Psoas muscle (tissue), 8 donors: ENCODE data around the gene LIMS1. TPM values are rescaled to one million over a fixed set of nuclear protein-coding genes. Genes with fewer than 3 reads are reported as not detected.

ENCODE experiments used
- ATAC-seq, 4 donors: fragments of 200-7000 bp; cut with Tn5 transposase; one replicate each; pipeline ENCODE4 v1.9.1; 2020; ENCODE audit warnings: moderate library complexity in 3 of 4, mild to moderate bottlenecking in 2 of 4
- DNase-seq, 2 donors: peaks; one replicate each; pipeline ENCODE4 v3.0.0-alpha.2; 2020
- H3K27ac ChIP-seq: fragments of 200-600 bp; one replicate; pipeline ENCODE4 v1.8.0; 2022
- H3K27me3 ChIP-seq, 3 donors: fragments of 200-600 bp in 1 of 3; one replicate each; pipeline versions ENCODE4 v1.6.1 to v1.8.0; 2013 to 2022; ENCODE audit warnings: low read length in 2 of 3, mild to moderate bottlenecking in 2 of 3, moderate library complexity in 1 of 3; ENCODE audit not compliant: insufficient read depth in 3 of 3
- H3K36me3 ChIP-seq, 2 donors: fragments of 200-600 bp in 1 of 2; one replicate each; pipeline versions ENCODE4 v1.6.1 to v1.8.0; 2013 to 2022; ENCODE audit warnings: low read depth in 1 of 2, mild to moderate bottlenecking in 1 of 2, moderate library complexity in 1 of 2; ENCODE audit not compliant: insufficient read depth in 1 of 2
- H3K4me1 ChIP-seq: fragments of 200-600 bp; one replicate; pipeline ENCODE4 v1.8.0; 2022
- H3K4me3 ChIP-seq: fragments of 200-600 bp; one replicate; pipeline ENCODE4 v1.8.0; 2022; ENCODE audit warnings: mild to moderate bottlenecking
- H3K9me3 ChIP-seq: fragments of 200-600 bp; one replicate; pipeline ENCODE4 v1.8.0; 2022
- CTCF ChIP-seq: fragments of 200-600 bp; IDR thresholded peaks from one replicate; pipeline ENCODE4 v1.8.0; 2022; ENCODE audit warnings: antibody characterized with exemption
- WGBS, 3 donors: extraction: QIAGEN DNeasy Blood & Tissue Kit; methylation state at CpG; one replicate each; pipeline versions ENCODE4 v1.1.6 to v1.1.7; 2013; 5-methylcytosine and 5-hydroxymethylcytosine counted together
- intact Hi-C, 2 donors: fragments of 100-400 bp; cut with DNase I; formaldehyde crosslinking; loops; one replicate each; pipeline versions ENCODE4 v1.11.0 to v1.14.2; 2022
- polyA plus RNA-seq, 3 donors: library from polyadenylated mRNA; stranded (reverse); fragments of 200-250 nt; gene quantifications; one replicate each; pipeline ENCODE4 v1.2.3, GENCODE V29; 2013
- total RNA-seq, 4 donors: library from RNA; stranded (reverse); fragmentation: NEBNext Ultra II Directional in 2 of 4; extraction: Animal tissue kit (Norgen Biotek cat#: 25700) in 2 of 4; gene quantifications; one replicate each; pipeline versions ENCODE4 v1.2.1 to v1.2.4, GENCODE V29; 2021 to 2023
- donor health status: healthy with polysubstance abuse.
- donor health status: DM: no; HTN: no; CAD: no; lungs with moderate emphysema.
- donor health status: Bipolar disorder and iron deficiency.
- donor health status: healthy.
- donor health status: DM: yes; HTN: yes; CAD: no.
- donor health status: DM: no; HTN: no; CAD: no.
- donor health status: DM: no; HTN: no; CAD: no.
- donor health status: DM: yes; HTN: yes; CAD: no.

LIMS1 gene
- total and polyA plus RNA-seq, 7 donors = 50.5 to 287 (median 180) TPM

- intact Hi-C loops = no loop called here
- Histone ChIP-seq H3K4me1 (peaks cover 19% of the 10 kb centered on the region), H3K27ac (no peak overlapping the region), H3K4me3 (no peak overlapping the region), H3K36me3 (no peaks in the 10 kb centered on the region), H3K9me3 (no peaks in the 10 kb centered on the region), H3K27me3 (no peaks in the 10 kb centered on the region)
- no peak for ATAC-seq
- 61 to 74% (median 66%) methylated on average over 2 of the region's 2 CpGs for WGBS, 3 donors
- no peak for DNase-seq
- TF ChIP-seq CTCF = no peak
Observed at GRCh38 chr2:108615480-108616090, 81.3 kb downstream of the LIMS1 start.

- WGBS, 3 donors = 97 to 99% (median 99%) methylated on average over 5 of the region's 5 CpGs
- DNase-seq (no peak), ATAC-seq (no peak)
- no peaks in the 10 kb centered on the region for H3K9me3 ChIP-seq
- H3K4me1 ChIP-seq = peaks cover 26% of the 10 kb centered on the region
- no peaks in the 10 kb centered on the region for H3K36me3 ChIP-seq
- no peak overlapping the region for H3K4me3 ChIP-seq
- no peaks in the 10 kb centered on the region for H3K27me3 ChIP-seq
- no peak overlapping the region for H3K27ac ChIP-seq
- TF ChIP-seq CTCF = no peak
- intact Hi-C loops = no loop called here
Observed at GRCh38 chr2:108616318-108616717, 82.0 kb downstream of the LIMS1 start.

GRCh38 chr2:108616751-108617161 lies 82.5 kb downstream of the LIMS1 start:
- WGBS, 3 donors = 31 to 38% (median 33%) methylated on average over 2 of the region's 2 CpGs
- ATAC-seq = no peak

GRCh38 chr2:108617617-108618016 lies 83.3 kb downstream of the LIMS1 start:
- no peak overlapping the region for H3K4me3 ChIP-seq
- ATAC-seq (no peak), DNase-seq (no peak)
- no peak overlapping the region for H3K27ac ChIP-seq
- peaks cover 36% of the 10 kb centered on the region for H3K4me1 ChIP-seq
- 92 to 98% (median 95%) methylated on average over 2 of the region's 2 CpGs for WGBS, 3 donors
- H3K36me3 ChIP-seq = no peaks in the 10 kb centered on the region
- no peaks in the 10 kb centered on the region for H3K9me3 ChIP-seq
- TF ChIP-seq CTCF = no peak
- intact Hi-C loops = no loop called here
- no peaks in the 10 kb centered on the region for H3K27me3 ChIP-seq

More at GRCh38 chr2:108616751-108617161, 82.5 kb downstream of the LIMS1 start:
- Histone ChIP-seq H3K36me3 (no peaks in the 10 kb centered on the region), H3K4me3 (no peak overlapping the region), H3K27me3 (no peaks in the 10 kb centered on the region), H3K4me1 (peaks cover 30% of the 10 kb centered on the region), H3K27ac (no peak overlapping the region), H3K9me3 (no peaks in the 10 kb centered on the region)
- intact Hi-C loops = no loop called here
- TF ChIP-seq CTCF = no peak
- DNase-seq = no peak
